Neuronal stem cell (in vitro differentiated cells): Measurements from ENCODE around the gene PLEKHN1.

ENCODE experiments used
- DNase-seq: peaks from one replicate; pipeline ENCODE4 v3.0.0-alpha.2; 2013; ENCODE audit warnings: low spot score
- H2AFZ ChIP-seq: one replicate; pipeline ENCODE4 v1.6.1; 2013; ENCODE audit warnings: mild to moderate bottlenecking, low read length, inconsistent platforms
- H2AK5ac ChIP-seq: 2 replicates; pipeline ENCODE4 v1.6.1; 2013; ENCODE audit warnings: low read depth, mild to moderate bottlenecking, inconsistent platforms, low read length, moderate library complexity, mixed read lengths
- H2BK120ac ChIP-seq: 2 replicates; pipeline ENCODE4 v1.6.1; 2013; ENCODE audit warnings: low read depth, mild to moderate bottlenecking, inconsistent platforms, low read length, moderate library complexity, mixed read lengths
- H2BK12ac ChIP-seq: one replicate; pipeline ENCODE4 v1.6.1; 2013; ENCODE audit warnings: low read length, inconsistent platforms
- H2BK15ac ChIP-seq: 2 replicates; pipeline ENCODE4 v1.6.1; 2013; ENCODE audit warnings: mild to moderate bottlenecking, low read length, inconsistent platforms, mixed read lengths
- H2BK5ac ChIP-seq: one replicate; pipeline ENCODE4 v1.6.1; 2013; ENCODE audit warnings: inconsistent platforms, mild to moderate bottlenecking, low read length, moderate library complexity
- H3K14ac ChIP-seq: one replicate; pipeline ENCODE4 v1.6.1; 2013; ENCODE audit warnings: low read length, inconsistent platforms
- H3K18ac ChIP-seq: 2 replicates; pipeline ENCODE4 v1.6.1; 2013; ENCODE audit warnings: low read length, inconsistent platforms
- H3K23ac ChIP-seq: 2 replicates; pipeline ENCODE4 v1.6.1; 2013; ENCODE audit warnings: low read depth, mild to moderate bottlenecking, mixed read lengths, low read length, inconsistent platforms; ENCODE audit not compliant: poor library complexity
- H3K27ac ChIP-seq: replicated peaks from 3 replicates; pipeline ENCODE4 v1.5.1; 2013; ENCODE audit warnings: low read length, inconsistent platforms
- H3K27me3 ChIP-seq, 3 experiments: 2 replicates each; pipeline ENCODE4 v1.6.1; 2013; ENCODE audit warnings: low read length in 3 of 3, mild to moderate bottlenecking in 2 of 3, inconsistent platforms in 1 of 3, low read depth in 1 of 3, mixed read lengths in 1 of 3, moderate library complexity in 1 of 3; ENCODE audit not compliant: control insufficient read depth in 3 of 3, insufficient read depth in 3 of 3
- H3K36me3 ChIP-seq, 2 donors: replicated peaks in 1 of 2; 2 replicates each; pipeline ENCODE4 v1.6.1; 2013; ENCODE audit warnings: low read length in 2 of 2; ENCODE audit not compliant: control insufficient read depth in 2 of 2, insufficient read depth in 2 of 2
- H3K4ac ChIP-seq: 2 replicates; pipeline ENCODE4 v1.6.1; 2013; ENCODE audit warnings: inconsistent platforms, mild to moderate bottlenecking, low read length, moderate library complexity
- H3K4me1 ChIP-seq, 2 donors: 1 replicate in 1 of 2; 2 replicates in 1 of 2; pipeline ENCODE4 v1.6.1; 2013; ENCODE audit warnings: low read length in 2 of 2, low read depth in 1 of 2; ENCODE audit not compliant: control insufficient read depth in 2 of 2, insufficient read depth in 1 of 2
- H3K4me2 ChIP-seq: one replicate; pipeline ENCODE4 v1.6.1; 2013; ENCODE audit warnings: mild to moderate bottlenecking, low read length, inconsistent platforms; ENCODE audit not compliant: insufficient read depth, poor library complexity, severe bottlenecking
- H3K4me3 ChIP-seq, 2 donors: 2 replicates each; pipeline ENCODE4 v1.5.1; 2013; ENCODE audit warnings: low read length in 2 of 2, mild to moderate bottlenecking in 2 of 2, inconsistent platforms in 1 of 2, moderate library complexity in 1 of 2
- H3K79me1 ChIP-seq: one replicate; pipeline ENCODE4 v1.6.1; 2013; ENCODE audit warnings: low read depth, mild to moderate bottlenecking, inconsistent platforms, low read length, moderate library complexity
- H3K9ac ChIP-seq: one replicate; pipeline ENCODE4 v1.6.1; 2013; ENCODE audit warnings: mild to moderate bottlenecking, low read depth, low read length, inconsistent platforms; ENCODE audit not compliant: poor library complexity
- H3K9me3 ChIP-seq, 2 donors: replicated peaks in 1 of 2; 2 replicates each; pipeline versions ENCODE3 to v1.6.1; 2013; ENCODE audit warnings: low read length in 2 of 2, mild to moderate bottlenecking in 2 of 2, inconsistent platforms in 1 of 2, low read depth in 1 of 2, mixed read lengths in 1 of 2, moderate library complexity in 1 of 2; ENCODE audit not compliant: control insufficient read depth in 2 of 2, insufficient read depth in 1 of 2
- H4K8ac ChIP-seq: one replicate; pipeline ENCODE4 v1.6.1; 2013; ENCODE audit warnings: low read depth, mild to moderate bottlenecking, inconsistent platforms, low read length, moderate library complexity
- H4K91ac ChIP-seq: one replicate; pipeline ENCODE4 v1.6.1; 2013; ENCODE audit warnings: low read length, low read depth, mild to moderate bottlenecking, inconsistent platforms; ENCODE audit not compliant: poor library complexity
- WGBS, 2 donors: extraction: QIAGEN DNeasy Blood & Tissue Kit; methylation state at CpG; one replicate each; pipeline ENCODE4 v1.1.7; 2013; ENCODE audit warnings: missing lambda C conversion rate in 2 of 2, mixed read lengths in 1 of 2; ENCODE audit not compliant: insufficient read length in 2 of 2, insufficient replicate concordance in 1 of 2; ENCODE audit errors: extremely low coverage in 2 of 2; 5-methylcytosine and 5-hydroxymethylcytosine counted together

PLEKHN1 gene

DNA sequence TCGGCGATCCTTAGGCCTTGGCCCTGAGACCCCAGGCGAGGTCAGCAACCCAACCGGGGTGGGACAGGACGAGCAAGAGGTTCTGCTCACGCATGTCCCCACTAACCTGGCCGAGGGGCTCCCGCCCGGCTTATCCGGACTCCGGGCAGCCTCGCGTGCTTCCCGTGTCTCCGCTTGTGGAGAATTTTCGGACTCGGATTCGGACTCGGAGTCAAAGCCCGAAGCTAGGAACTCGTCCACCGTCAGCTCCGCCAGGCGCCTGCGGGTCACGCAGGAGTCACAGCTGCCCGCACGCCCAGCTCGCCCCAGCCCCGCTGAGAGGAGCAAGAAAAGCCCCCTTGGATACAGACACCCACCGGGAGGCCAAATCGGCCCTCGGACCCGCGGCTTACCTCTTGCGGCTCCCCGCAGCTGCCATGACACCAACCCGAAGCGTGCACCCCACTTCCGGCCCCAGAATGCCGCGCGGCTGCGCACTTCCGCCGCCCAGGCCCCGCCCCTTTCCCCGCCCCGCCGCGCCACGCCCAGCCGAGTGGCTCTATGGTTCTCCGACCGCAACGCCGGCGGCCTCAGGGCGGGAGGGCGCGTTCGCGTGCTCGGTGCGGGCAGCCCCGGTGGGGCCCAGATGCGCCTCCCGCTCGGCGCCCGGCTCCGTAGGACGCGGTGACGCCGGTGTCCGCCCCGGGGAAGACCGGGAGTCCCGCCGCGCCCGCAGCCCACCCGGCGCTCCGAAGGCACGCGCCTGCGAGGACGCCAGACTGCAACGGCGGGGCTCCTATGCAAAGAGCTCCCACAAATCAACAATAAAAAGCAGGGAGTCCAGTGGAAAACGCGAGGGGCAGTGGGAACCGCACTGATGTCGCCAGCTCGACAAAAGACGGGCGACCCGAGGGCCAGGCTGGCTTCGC lies 7.2 kb upstream of the PLEKHN1 start, which contains the start of gene NOC2L:
Gene NOC2L (minus strand): TSS at position 434 of the 908 bp plus-strand sequence. CDS start 16 bp downstream, at position 418.
- Histone ChIP-seq H3K27me3 (peaks cover 0 to 20% (median 4%) of the 10 kb centered on the region in 3 experiments), H2BK5ac (peak within 1 kb of the TSS; percentile 66), H3K18ac (peak within 1 kb of the TSS; percentile 83), H3K9me3 (no peaks in the 10 kb centered on the region), H3K9ac (peak within 1 kb of the TSS; percentile 80), H3K4me3 (peak within 1 kb of the TSS; percentile 95 to 100), H3K23ac (peak within 1 kb of the TSS; percentile 75), H2BK12ac (no peak within 1 kb of the TSS), H3K36me3 (peaks cover 30 to 57% of the 10 kb centered on the region in 2 donors), H4K91ac (peak within 1 kb of the TSS; percentile 82), H3K4me2 (peak within 1 kb of the TSS; percentile 90), H3K27ac (no peak within 1 kb of the TSS), H3K14ac (peak within 1 kb of the TSS; percentile 56), H2AK5ac (peak within 1 kb of the TSS; percentile 97), H3K4ac (no peak within 1 kb of the TSS), H4K8ac (peak within 1 kb of the TSS; percentile 43), H2AFZ (peak within 1 kb of the TSS; percentile 90), H3K79me1 (peaks cover 13% of the 10 kb centered on the region), H2BK15ac (peak within 1 kb of the TSS; percentile 91), H2BK120ac (peak within 1 kb of the TSS; percentile 81), H3K4me1 (peaks cover 0 to 5% of the 10 kb centered on the region in 2 donors)
- peak; percentile 87 for DNase-seq
- WGBS, 2 donors = no CpG with 5 or more reads among the region's 101 CpGs

DNA sequence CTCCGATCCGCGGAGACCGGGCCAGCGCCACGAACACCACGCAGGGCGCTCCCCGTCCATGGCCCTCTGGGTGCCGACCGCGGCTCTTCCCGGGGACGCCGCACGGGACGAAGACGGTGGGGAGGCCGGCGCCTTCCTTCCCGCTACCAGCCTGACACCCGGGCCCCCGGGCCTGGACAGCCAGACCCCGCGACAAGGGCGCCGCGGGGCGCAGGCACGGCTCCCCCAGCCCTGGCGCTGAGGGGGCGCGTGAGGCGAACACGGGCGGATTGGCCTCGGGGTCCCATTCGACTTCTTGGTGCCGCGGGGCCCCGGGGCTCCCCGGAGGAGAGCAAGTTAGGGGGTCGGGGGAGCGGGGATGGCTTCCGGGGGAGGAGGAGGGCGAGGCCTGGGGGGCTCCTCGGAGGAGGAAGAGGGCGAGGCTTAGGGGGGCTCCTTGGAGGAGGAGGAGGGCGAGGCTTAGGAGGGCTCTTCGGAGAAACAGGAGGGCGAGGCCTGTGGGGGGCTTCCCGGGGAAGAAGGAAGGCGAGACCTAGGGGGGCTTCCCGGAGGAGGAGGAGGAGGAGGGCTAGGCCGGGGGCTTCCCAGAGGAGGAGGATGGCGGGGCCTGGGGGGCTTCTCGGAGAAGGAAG lies 6.4 kb upstream of the PLEKHN1 start:
- no peaks in the 10 kb centered on the region for H3K9me3 ChIP-seq
- peak overlapping the region; percentile 91 for H2BK15ac ChIP-seq
- H3K14ac ChIP-seq = no peak overlapping the region
- no peak for DNase-seq
- no peak overlapping the region for H3K4me2 ChIP-seq
- no CpG with 5 or more reads among the region's 57 CpGs for WGBS, 2 donors
- H3K23ac ChIP-seq = peak overlapping the region; percentile 85
- H2BK120ac ChIP-seq = peak overlapping the region; percentile 81
- peaks cover 13% of the 10 kb centered on the region for H3K79me1 ChIP-seq
- H4K8ac ChIP-seq = no peak overlapping the region
- peak overlapping the region; percentile 90 for H2AFZ ChIP-seq
- no peak overlapping the region for H2BK12ac ChIP-seq
- H3K4ac ChIP-seq = no peak overlapping the region
- peak overlapping the region; percentile 88 for H2AK5ac ChIP-seq
- peak overlapping the region; percentile 64 to 94 for H3K4me3 ChIP-seq
- H3K36me3 ChIP-seq = peaks cover 29 to 52% of the 10 kb centered on the region in 2 donors
- peaks cover 0 to 5% of the 10 kb centered on the region in 2 donors for H3K4me1 ChIP-seq
- H3K18ac ChIP-seq = peak overlapping the region; percentile 76
- peaks cover 0 to 20% (median 4%) of the 10 kb centered on the region in 3 experiments for H3K27me3 ChIP-seq
- H3K9ac ChIP-seq = no peak overlapping the region
- no peak overlapping the region for H3K27ac ChIP-seq
- no peak overlapping the region for H4K91ac ChIP-seq
- H2BK5ac ChIP-seq = peak overlapping the region; percentile 66

DNA sequence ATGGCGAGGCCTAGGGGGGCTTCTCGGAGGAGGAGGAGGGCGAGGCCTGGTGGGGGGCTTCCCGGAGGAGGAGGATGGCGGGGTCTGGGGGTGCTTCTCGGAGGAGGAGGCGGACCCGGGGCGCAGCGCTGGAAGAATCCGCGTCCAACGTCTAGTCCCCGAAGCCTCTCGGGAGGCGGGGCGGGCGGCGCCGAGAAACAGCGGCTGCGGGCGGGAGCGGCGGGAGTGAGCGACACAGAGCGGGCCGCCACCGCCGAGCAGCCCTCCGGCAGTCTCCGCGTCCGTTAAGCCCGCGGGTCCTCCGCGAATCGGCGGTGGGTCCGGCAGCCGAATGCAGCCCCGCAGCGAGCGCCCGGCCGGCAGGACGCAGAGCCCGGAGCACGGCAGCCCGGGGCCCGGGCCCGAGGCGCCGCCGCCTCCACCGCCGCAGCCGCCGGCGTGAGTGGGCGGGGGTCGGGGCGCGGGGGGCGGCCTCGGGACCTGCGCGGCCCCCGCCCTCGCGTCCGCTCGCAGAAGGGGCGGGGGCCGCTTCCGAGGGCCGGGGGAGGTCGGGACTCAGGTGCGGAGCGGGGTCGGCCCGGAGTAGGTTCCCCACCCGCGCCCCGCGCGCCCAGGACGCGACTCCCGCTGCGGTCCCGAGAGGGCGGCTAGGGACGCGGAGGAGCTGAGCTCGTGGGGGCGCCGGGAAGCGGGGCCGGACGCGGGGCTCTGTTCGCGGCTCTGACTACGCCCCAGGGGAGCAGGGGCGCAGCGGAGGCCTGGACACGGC lies 5.7 kb upstream of the PLEKHN1 start, which contains the start of gene KLHL17:
Gene KLHL17 (plus strand): TSS at position 222 of the 769 bp plus-strand sequence. CDS start 110 bp downstream, at position 332.
- Histone ChIP-seq H2AFZ (peak within 1 kb of the TSS; percentile 90), H3K4me2 (peak within 1 kb of the TSS; percentile 93), H2BK15ac (peak within 1 kb of the TSS; percentile 91), H3K4ac (no peak within 1 kb of the TSS), H3K9me3 (no peaks in the 10 kb centered on the region), H3K27me3 (peaks cover under 1 to 22% (median 4%) of the 10 kb centered on the region in 3 experiments), H3K36me3 (peaks cover 22 to 48% of the 10 kb centered on the region in 2 donors), H3K9ac (peak within 1 kb of the TSS; percentile 77), H2BK5ac (peak within 1 kb of the TSS; percentile 66), H2AK5ac (peak within 1 kb of the TSS; percentile 88), H3K79me1 (peaks cover 11% of the 10 kb centered on the region), H3K4me3 (peak within 1 kb of the TSS; percentile 64 to 94), H3K27ac (no peak within 1 kb of the TSS), H3K23ac (peak within 1 kb of the TSS; percentile 89), H3K18ac (peak within 1 kb of the TSS; percentile 92), H3K14ac (peak within 1 kb of the TSS; percentile 56), H4K91ac (no peak within 1 kb of the TSS), H4K8ac (no peak within 1 kb of the TSS), H3K4me1 (peaks cover 0 to 5% of the 10 kb centered on the region in 2 donors), H2BK12ac (no peak within 1 kb of the TSS), H2BK120ac (peak within 1 kb of the TSS; percentile 81)
- WGBS, 2 donors = no CpG with 5 or more reads among the region's 109 CpGs
- no peak for DNase-seq
